ENCODE measurements around the gene ADAMTS19.

The ADAMTS19 gene

GRCh38 chr5:129698661-129699060, 238.6 kb downstream of the ADAMTS19 start:
- DNase-seq, result no peak

DNA sequence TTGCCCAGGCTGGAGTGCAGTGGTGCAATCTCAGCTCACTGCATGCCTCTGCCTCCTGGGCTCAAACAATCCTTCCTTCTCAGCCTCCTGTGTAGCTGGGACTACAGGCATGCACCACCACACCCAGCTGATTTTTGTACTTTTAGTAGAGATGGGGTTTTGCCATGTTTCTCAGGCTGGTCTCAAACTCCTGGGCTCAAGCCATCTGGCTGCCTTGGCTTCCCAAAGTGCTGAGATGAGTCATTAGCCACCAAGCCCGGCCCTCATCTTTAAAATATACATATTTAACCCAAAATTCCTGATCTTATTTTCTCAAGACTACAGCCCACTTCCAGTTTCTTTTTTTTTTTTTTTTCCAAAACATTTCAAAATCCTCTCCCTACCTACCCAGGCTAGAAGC, 256.1 kb downstream of the ADAMTS19 start:
- DNase-seq, result no peak

GRCh38 chr5:129716651-129717050, 256.6 kb downstream of the ADAMTS19 start:
- no peak for DNase-seq

DNA sequence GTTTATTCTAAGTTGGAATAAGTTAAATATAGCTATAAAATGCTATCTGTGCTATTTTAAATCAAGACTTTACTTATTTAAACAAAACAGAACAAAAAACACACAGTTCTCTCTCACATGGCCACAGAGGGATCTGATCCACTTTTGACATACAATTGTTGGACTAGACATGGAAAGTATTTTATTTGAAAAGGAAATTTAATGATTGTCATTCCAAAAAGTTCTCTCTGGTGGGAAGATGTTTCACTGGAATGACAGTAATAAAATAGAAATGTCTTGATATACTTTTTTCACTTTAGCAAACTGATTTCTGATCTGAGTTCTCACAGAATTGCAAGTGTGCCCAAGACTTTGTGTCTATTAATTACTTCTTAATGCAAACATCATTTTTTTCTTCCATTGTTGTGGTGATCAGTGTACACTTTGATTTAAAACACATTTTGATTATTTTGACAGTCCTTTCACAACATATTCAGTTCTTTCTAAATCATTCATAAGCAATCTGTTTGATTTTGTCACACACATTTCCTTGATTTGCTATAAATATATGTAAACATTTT, 257.7 kb downstream of the ADAMTS19 start:
- no peak for DNase-seq

- no peak for DNase-seq
These were observed 258.5 kb downstream of the ADAMTS19 start for GRCh38 chr5:129718471-129719090.

DNA sequence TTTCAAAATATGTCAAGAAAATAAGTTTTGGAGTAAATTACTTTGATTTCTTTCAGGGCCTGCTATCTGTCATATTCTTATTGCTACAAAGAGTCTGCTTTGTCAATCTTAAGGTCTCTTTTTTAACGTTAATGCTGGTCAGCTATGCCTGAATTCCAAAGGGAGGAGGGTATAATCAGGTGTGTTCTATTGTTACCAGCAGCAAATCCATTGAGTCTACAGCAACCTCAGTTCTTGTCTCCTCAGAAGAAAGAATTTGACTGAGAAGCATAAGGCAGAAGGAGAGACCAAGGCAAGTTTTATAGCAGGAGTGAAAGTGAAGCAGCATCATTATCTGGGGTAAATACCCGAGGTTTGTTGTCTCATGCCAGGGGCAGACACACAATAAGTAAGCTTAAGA, 264.1 kb downstream of the ADAMTS19 start:
- DNase-seq, result no peak

DNA sequence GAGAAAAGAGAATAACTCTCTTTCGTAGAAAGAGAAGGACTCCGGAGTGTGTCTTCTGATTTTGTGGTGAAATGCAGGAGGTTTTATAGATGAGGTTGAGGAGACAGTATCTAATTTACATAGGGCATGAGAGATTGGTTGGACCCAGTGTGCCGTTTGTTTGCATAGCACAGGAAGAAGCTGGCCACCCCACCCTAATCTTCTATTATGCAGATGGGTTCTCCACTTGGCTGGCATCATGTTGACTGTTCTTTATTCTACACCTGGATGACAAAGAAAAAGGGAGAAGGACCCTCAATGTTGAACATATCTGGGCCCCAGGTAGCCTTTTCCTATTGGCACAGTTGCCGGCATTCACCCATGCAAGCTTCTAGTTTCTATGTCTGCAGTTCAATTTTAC, 264.5 kb downstream of the ADAMTS19 start:
- DNase-seq, result no peak

GRCh38 chr5:129739773-129740172, 279.7 kb downstream of the ADAMTS19 start:
- DNase-seq, result no peak

DNA sequence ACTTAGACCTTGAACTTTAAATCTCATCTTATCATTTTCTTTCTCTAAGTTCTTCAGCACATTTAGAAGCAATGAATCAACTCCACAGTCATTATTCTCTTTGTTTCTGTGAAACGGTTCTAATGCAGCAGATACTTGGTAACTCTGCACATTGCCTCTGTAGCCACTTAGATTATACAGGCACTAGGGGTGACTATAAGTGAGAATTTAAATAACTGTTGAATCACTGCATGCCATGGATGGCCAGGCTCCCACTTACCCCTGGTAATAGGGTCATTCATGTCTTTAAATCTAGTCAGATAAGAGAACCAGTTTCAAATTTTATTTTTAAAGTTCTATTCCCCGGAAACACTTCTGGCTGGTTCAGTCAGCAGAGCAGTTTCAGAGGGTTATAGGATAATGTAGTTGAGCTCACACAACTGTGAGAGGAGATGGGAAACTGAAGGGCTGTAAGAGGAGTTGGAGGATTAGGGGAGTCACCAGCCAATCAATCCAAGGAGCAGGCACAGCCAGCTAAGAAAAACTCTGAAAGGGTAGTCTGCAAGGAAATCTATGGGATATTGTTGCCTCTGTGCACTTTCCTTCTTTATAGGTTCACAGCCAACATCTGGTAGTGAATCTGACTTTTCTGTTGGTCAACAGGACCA, 283.6 kb downstream of the ADAMTS19 start:
- no peak for DNase-seq

GRCh38 chr5:129745997-129746396, 285.9 kb downstream of the ADAMTS19 start:
- DNase-seq, result no peak

- no peak for DNase-seq
These were observed 286.8 kb downstream of the ADAMTS19 start for GRCh38 chr5:129746876-129747275.

- no peak for DNase-seq
These were observed 287.7 kb downstream of the ADAMTS19 start, which contains the start of gene MINAR2 for GRCh38 chr5:129747572-129748407. Gene MINAR2 (plus strand): TSS chr5:129748094. CDS start chr5:129748191, 97 bp downstream.

DNA sequence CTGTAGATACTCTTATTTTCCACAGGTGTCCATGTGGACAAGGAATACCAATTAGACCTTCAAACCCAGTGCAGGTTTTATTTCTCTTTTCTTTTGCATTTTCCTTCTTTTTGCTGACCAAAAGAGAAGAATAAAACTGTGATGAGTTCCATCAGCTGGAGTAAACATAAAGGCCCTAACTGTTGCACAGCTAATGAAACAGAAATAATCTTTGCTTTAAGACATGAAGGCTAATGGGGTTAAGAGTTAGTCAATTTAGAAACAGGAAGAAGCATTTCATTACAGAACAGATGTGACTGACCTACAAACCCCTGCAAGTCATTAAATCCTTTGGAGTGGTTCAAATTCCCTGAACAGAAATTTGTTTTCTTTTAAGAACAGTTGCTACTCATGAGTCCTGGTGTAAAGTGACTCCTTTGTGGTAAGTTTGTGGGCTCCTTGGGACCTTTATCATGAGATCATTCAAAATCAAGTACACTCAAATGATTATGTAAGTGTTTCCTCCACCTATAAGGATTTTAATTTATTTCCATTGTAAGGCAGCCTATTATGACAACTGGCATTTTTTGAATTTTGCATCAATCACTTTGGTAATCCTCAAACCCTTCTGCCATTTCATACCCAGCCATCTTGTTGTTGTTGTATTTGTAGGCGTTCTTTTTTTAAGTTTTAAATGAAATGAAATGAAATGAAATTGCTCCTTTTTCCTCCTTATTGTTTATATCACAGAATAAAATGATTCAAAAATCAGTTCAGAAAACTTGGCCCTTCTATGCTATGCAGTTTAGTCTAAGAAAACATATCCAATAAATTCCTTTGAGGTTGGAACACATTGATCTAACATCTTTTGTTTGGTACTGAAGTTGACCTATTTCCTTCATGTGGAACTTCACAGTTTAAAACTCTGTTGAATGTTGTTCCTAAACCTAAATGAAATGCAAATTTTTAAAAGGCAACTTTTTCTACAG, 289.1 kb downstream of the ADAMTS19 start:
- no peak for DNase-seq

- DNase-seq, result no peak
These were observed 300.7 kb downstream of the ADAMTS19 start for GRCh38 chr5:129760636-129761325.

- DNase-seq, result no peak
These were observed 303.6 kb downstream of the ADAMTS19 start for GRCh38 chr5:129763651-129764050.

GRCh38 chr5:129766798-129767197, 306.7 kb downstream of the ADAMTS19 start:
- DNase-seq, result no peak

DNA sequence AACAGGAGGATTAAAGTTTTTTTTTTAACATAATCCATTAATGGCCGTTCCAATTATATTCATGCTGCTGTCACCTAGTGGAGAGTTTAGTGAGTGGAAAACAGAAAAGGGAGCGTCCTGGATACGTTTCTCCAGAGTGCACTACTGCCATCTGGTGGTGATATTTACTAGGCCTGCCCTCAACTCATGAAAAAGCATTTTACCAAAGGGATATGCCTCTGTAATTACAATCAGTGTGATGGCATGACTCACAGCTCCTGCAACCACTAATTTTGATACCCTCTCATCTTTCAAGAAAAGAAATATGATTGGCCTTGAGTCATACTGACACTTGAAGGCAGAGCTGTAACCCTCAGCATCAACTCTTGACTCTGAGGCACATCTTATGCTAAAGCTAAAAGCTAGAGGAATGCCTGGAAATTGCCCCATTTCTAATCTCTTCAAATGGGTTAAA, 307.9 kb downstream of the ADAMTS19 start:
- DNase-seq, result peak; percentile 33 to 37

DNA sequence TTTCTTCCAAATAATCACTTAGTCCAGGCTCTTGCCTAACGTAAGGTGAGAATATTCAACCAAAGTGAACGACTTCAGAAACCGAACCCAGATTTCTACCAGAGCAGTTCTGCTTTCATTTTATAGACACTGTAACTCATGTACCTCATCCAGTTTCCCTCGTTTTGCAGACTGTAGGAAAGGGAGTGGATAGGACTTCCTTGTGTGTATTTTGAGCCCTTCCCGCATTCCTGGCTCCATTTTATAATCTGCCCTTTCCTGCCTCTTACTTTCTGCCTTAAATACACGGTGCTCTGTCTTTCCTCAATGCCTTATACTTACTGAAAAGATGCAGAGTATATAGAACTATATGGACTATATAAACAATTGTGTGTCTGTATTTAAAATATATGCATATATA, 308.6 kb downstream of the ADAMTS19 start:
- no peak for DNase-seq

DNA sequence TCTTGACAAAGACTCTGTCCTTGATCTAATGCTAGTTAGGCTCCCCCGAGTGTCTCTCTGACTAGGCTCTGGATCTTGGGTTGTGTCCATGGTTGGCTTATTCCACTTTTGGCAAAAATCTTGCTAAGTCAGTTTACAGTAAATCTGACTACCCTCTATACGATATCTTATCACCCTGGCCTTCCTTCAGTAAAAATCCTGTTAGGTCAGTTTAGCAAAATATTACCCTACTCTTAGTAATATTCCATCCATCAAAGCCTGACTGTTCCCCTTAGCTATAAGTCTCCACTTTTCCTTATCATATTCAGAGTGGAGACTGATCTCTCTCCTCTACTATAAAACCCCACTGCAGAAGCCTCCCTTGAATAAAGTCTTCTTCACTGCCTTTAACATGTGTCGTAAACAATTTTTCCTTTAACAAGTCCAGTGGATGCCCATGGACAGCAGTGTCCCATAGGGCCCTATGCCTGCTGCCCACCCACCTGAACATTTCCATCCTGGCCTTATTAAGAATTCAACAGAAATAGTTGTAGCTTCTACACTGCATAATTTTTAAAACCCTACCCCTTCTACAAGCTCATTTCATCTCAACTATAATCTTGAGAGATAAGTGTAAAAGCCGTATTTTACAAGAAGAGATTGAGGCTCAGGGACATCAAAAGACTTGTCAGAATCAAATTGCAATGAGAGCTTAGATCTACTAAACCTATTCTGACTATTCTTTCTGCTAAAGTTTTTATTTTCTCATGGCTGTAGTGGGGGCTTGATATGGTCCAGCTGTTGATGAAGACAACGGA, 310.1 kb downstream of the ADAMTS19 start:
- DNase-seq, result no peak

GRCh38 chr5:129771058-129771838, 311.1 kb downstream of the ADAMTS19 start:
- peak; percentile 15 to 20 for DNase-seq
